IPS DF 19.7 (cell line): ENCODE measurements around the gene PRIM2.
"Not testable (repeated sequence)": the region's sequence is repeated elsewhere in the genome, so short reads cannot be mapped to it uniquely, and the experiment has no call there.

Experiments used
- DNase-seq: peaks from one replicate; pipeline ENCODE4 v3.0.0-alpha.2; 2013; ENCODE audit warnings: low read depth, low spot score

The PRIM2 gene

GRCh38 chr6:57445790-57446468 is 128.5 kb downstream of the PRIM2 start:
- not testable (repeated sequence) for DNase-seq

GRCh38 chr6:57449496-57450066 is 132.2 kb downstream of the PRIM2 start:
- DNase-seq = not testable (repeated sequence)

GRCh38 chr6:57459781-57460180 is 142.4 kb downstream of the PRIM2 start:
- not testable (repeated sequence) for DNase-seq

GRCh38 chr6:57461022-57461421 is 143.6 kb downstream of the PRIM2 start:
- not testable (repeated sequence) for DNase-seq

GRCh38 chr6:57463809-57464208 is 146.4 kb downstream of the PRIM2 start:
- not testable (repeated sequence) for DNase-seq

GRCh38 chr6:57465968-57466367 is 148.5 kb downstream of the PRIM2 start:
- not testable (repeated sequence) for DNase-seq

- DNase-seq = no peak
Measured at GRCh38 chr6:57469072-57469471, 151.6 kb downstream of the PRIM2 start.

GRCh38 chr6:57470148-57470547 is 152.7 kb downstream of the PRIM2 start:
- DNase-seq = not testable (repeated sequence)

- DNase-seq = not testable (repeated sequence)
Measured at GRCh38 chr6:57471314-57471864, 154.0 kb downstream of the PRIM2 start.

GRCh38 chr6:57472861-57473362 is 155.5 kb downstream of the PRIM2 start:
- not testable (repeated sequence) for DNase-seq

GRCh38 chr6:57474862-57475475 is 157.5 kb downstream of the PRIM2 start:
- not testable (repeated sequence) for DNase-seq

- not testable (repeated sequence) for DNase-seq
Measured at GRCh38 chr6:57475656-57476055, 158.2 kb downstream of the PRIM2 start.

- DNase-seq = not testable (repeated sequence)
Measured at GRCh38 chr6:57480194-57480593, 162.8 kb downstream of the PRIM2 start.

GRCh38 chr6:57481121-57481520 is 163.7 kb downstream of the PRIM2 start:
- DNase-seq = not testable (repeated sequence)

GRCh38 chr6:57482471-57482870 is 165.0 kb downstream of the PRIM2 start:
- not testable (repeated sequence) for DNase-seq

GRCh38 chr6:57486494-57487081 is 169.2 kb downstream of the PRIM2 start:
- DNase-seq = not testable (repeated sequence)

- not testable (repeated sequence) for DNase-seq
Measured at GRCh38 chr6:57488551-57488950, 171.1 kb downstream of the PRIM2 start.

GRCh38 chr6:57489887-57490286 is 172.5 kb downstream of the PRIM2 start:
- peak; percentile 40 for DNase-seq

GRCh38 chr6:57491795-57492194 is 174.4 kb downstream of the PRIM2 start:
- not testable (repeated sequence) for DNase-seq

- not testable (repeated sequence) for DNase-seq
Measured at GRCh38 chr6:57496251-57496650, 178.8 kb downstream of the PRIM2 start.

GRCh38 chr6:57500368-57501021 is 183.1 kb downstream of the PRIM2 start:
- DNase-seq = not testable (repeated sequence)
